HS-5 (cell line): ENCODE data around the gene MYH7.

Source experiments
- DNase-seq: peaks from one replicate; pipeline ENCODE4 v3.0.0-alpha.2; 2012; ENCODE audit warnings: low read depth

Gene MYH7

GRCh38 chr14:23366426-23366921 lies 69.0 kb downstream of the MYH7 start:
- no peak for DNase-seq

GRCh38 chr14:23365732-23366425 lies 69.6 kb downstream of the MYH7 start:
- no peak for DNase-seq

GRCh38 chr14:23365036-23365731 lies 70.3 kb downstream of the MYH7 start, which contains the start of gene EFS:
Gene EFS, minus strand, starts transcription at chr14:23365172. Its CDS starts 147 bp downstream, at chr14:23365025.
- no peak for DNase-seq

GRCh38 chr14:23364164-23365035 lies 71.1 kb downstream of the MYH7 start:
- no peak for DNase-seq
